ENCODE results near the gene ADTRP.

ADTRP gene, protein sequence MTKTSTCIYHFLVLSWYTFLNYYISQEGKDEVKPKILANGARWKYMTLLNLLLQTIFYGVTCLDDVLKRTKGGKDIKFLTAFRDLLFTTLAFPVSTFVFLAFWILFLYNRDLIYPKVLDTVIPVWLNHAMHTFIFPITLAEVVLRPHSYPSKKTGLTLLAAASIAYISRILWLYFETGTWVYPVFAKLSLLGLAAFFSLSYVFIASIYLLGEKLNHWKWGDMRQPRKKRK

DNA sequence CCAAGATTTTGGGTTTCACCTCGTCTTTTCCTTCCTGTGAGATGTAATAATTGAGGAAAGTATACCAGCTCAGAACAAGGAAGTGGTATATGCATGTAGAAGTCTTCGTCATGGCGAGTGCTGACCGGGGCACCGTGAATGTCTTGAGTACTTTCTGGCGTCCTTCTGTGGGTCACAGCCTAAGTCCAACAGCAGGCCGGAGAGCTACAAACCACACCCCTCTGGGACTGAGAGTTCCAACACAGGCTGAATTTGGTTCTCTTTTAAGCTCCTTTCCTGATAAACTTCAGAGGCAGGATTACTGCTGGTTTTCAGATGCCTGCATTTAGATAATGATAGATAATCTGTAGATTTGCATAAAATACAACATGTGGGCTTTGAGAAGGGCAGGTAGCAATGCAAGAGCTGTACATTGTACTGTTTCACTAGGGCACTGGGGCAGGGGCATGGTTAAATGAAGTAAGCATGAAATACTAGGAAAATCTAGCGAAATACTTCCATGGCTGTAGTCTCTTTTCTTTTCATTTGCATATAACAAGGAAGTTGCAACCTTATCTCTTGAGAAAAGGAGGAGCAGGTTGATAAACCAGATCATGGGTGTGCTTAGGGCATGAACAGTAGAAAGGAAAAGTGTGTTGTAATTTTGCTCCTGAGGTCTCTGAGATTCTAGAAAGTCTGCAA is at the start of gene ADTRP:
Gene ADTRP (minus strand): TSS at position 156 of the 681 bp plus-strand sequence. CDS start 44 bp downstream, at position 112.
- no peak for DNase-seq (ENCODE audit: low spot score)

DNA sequence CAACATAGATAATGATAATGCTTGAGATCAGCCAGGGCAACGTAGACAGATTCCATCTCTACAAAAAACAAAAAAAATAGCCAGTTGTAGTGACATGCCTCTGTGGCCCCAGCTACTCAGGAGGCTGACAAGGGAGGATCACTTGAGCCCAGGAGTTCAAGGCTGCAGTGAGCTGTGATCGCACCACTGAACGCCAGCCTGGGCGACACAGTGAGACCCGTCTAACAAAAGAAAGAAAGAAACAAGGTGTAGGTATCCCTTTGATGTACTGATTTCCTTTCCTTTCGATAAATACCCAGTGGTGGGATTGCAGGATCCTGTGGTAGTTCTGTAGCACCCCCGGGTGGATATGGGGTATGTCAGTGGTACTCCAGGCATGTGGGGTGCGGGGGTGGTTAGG is 48.2 kb upstream of the ADTRP start:
- no peak for DNase-seq (ENCODE audit: low spot score)

DNA sequence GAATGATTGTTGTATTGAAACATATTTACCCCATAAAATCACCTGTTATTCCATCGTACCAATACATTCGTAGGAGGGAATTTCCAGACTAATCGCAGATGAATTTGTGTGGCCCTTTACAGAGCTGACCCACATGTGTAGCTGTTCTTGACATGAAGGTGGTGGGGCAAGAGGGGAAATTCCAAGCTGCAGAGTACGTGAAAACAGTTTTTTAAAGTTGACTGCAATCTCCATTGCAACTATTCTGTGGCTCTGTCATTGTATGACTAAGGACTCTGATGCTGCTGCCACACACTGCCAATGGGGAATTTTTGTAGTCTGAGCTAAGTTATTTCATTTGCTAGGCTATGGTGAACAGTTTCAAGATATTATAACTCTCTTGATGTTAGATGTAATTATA is 46.4 kb upstream of the ADTRP start:
- DNase-seq (ENCODE audit: low spot score) = no peak

DNA sequence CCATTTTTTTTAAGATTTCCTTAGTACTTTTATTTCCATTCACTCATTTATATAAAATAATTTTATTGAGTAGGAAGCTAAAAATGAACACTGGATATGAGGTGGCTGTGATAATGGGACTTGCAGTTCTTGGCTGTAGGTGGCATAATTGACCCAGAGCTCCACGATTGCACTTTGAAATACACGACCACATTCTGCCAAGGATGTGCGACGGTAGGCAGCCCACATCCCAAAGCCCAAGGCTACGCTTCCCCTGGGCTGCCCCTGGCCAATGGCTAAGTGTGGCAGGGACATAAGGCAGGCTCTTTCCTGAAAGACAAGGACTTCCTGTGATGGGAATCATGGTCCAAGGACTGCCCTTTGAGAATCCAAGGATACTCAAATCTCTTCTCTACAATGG is 43.7 kb upstream of the ADTRP start:
- no peak for DNase-seq (ENCODE audit: low spot score)

DNA sequence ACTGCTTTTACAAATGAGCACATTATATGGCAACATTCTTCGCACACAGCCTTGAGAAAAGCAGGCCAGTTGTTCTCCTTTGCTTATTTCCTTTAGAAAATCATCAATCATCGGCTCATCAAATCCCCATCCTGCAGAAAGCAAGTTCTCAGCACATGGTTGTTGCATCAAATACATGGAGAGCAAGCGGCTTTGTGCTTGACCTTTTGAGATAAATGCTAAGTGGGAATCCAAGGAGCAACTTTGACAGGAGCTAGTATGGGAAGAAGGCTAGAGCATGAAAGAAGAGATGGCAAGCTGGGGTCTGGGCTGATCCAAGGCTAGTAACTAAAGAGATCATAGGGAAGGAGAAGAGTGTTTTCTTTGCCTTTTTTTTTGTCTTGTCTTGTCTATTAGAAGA is 43.2 kb upstream of the ADTRP start:
- DNase-seq (ENCODE audit: low spot score) = no peak

DNA sequence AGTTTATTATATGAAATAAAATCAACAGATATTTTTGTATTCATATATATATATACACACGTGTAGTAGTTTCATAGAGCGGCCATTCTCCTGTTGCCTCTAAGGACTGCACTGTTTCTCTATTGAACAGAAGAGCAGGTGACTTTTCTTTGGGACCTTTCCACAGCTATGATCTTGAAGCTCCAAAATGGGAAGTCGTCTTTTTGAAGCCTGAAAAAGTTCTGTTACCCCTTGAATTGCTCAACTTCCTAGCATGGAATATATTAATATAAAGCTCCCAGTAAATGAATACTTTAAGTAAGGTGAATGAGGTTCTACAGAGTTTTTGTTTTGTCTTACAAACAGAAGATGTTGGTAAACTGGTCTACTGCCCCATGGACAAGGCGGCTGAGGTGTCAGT is 42.2 kb upstream of the ADTRP start:
- no peak for DNase-seq (ENCODE audit: low spot score)

DNA sequence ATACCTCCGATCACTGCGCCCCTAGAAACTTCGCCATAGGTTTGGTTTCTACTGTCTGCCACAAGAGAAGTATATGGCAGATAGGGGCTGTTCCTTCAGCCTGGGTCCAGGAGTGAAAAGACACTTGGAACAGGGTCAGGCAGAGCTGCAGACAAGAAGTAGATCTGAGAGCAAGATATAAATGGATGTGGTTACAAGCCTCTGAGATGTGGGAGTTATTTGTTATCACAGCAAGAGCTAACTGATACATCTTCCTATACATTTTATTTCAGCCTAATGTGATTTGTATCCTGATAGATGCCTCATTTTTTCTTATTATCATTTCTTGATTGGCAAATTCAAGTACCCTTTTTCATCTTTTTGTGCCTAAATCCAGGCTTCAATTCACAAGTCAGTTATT is 40.9 kb upstream of the ADTRP start:
- DNase-seq (ENCODE audit: low spot score) = no peak

DNA sequence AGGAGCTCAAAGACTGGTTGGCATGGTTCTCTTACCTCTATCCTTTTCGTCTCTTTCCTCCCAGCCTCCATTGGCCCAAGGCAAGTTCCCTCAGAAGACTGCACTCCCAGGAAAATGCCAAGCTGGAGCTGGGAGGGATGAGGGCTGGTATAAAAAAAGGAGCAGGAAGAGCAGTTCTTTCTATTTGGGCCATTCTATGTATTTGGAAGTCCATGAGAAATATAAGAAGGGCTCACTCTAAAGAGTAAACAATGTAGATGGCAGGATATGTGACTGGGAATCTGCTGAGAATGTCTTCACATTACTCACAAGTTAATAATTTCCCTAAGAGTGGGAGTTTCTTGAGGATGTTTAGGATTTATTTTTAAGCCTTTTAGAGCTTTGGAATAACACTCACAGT is 36.6 kb upstream of the ADTRP start:
- DNase-seq (ENCODE audit: low spot score) = no peak

DNA sequence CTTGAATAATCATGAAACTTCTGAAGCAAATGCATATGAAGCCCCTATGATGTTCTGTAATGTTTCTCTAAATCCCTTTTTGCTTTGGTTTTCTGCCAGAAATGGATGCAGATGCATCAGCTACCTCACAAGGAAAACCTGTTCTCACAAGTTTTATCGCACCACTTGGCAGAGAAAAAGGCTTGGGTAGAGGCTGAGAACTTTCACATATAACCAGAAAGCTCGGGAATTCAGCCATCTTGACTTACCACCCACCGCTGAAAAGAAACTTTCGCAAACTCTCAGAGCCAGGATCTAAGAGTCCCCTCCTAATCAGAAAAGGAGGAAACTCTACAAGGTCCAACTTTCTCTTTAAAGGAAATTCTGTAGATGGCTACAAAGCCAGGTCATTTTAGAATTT is 36.2 kb upstream of the ADTRP start:
- DNase-seq (ENCODE audit: low spot score) = no peak

DNA sequence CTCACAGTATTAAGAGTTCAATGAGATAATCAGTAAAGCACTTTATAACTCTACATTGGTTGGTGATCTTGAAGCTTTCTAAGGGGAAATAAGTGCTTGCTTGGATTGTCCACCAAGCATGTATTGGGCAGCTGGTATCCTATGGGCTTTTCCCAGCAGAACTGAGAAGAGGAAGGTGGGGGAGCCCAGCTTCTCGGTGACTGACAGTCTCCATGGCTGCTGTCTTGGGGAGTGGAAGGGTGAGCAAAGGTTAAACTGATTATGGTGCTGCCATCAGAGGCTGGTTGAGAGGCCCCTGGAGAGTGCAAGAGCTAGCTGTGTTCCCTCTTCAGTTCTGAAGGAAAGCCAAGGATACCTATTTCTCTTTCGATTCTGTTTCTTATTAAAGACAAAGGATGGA is 35.5 kb upstream of the ADTRP start:
- DNase-seq (ENCODE audit: low spot score) = no peak

DNA sequence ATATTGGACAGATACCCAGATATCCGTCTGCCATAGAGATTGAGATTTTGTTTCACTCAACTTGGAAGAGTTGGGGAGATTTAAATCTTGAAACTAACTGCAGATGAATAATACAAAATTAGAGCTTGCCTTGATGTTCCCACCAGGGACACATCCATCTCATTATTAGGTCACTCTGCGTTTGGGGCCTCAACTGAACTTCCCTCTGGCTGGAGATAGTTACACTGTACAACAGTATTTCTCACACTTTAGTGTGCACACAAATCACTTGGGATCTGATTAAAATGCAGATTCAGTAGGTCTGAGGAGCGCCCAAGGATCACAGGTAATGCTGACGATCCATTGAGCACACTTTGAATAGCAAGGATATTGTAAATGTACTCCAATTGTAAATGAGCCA is 35.0 kb upstream of the ADTRP start:
- no peak for DNase-seq (ENCODE audit: low spot score)

DNA sequence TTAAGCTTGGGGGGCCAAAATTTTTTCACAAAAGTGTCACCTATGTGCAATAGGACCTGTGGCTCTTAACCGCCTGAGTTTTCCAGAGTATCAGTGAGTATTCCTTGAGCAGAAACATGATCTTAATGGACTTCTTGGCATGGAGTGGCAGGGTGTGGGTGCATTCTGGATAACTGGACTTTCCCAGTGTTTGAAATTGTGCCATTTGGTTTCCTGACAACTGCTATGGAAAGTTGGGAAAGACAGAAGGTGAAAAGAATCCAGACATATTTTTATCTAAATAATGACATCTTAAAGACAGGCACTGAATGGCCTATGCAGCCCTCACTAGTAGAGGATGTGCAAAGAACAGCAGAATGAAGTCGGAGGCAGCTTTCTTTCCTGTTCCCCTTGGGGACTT is 34.3 kb upstream of the ADTRP start:
- no peak for DNase-seq (ENCODE audit: low spot score)

DNA sequence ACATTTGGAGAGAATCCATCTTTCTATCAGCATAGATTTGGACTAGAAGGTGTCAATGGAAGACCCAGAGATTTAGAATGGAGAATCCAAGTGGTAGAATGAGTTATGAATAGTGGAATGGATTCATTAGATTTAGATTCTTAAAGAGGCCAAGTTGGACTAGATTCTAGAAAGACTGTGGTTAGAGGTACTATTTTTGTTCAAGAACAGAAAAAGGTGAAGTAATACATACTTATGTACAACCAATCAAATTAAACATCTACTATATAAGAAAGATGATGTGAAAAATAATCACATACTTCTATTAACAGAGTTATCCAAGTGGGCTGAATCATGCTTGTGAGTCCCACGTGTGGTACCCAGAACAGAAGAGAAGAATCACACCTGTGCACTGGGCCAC is 33.8 kb upstream of the ADTRP start:
- DNase-seq (ENCODE audit: low spot score) = no peak

DNA sequence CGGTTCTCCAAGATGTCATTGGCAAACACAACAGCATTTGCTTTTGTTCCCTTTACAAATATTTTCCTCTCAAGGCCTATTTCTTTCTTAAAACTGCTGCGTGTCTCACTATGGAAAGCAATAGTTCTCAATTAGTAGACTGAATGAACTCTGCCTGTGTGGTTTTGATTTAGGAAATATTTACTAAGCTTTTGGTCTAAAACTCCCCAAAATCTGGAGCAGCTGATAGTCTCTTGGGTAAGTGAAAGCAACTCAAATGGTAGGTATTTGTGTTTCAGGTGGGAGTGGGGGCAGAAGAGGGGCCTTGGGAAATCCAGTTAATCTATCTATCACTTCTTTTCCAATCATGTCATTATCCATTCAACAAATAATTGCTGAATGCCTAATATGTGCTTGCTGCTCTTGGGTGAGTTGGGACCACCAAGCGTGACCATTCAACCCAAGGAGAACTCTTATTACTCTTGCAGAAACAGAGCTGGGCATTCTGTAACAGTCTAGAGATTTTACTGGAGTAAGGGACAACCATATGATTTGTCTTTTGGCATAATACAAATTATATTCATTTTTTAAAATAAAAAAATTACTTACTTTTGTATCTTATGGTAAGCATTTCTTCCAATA is 33.2 kb upstream of the ADTRP start:
- DNase-seq (ENCODE audit: low spot score) = no peak

DNA sequence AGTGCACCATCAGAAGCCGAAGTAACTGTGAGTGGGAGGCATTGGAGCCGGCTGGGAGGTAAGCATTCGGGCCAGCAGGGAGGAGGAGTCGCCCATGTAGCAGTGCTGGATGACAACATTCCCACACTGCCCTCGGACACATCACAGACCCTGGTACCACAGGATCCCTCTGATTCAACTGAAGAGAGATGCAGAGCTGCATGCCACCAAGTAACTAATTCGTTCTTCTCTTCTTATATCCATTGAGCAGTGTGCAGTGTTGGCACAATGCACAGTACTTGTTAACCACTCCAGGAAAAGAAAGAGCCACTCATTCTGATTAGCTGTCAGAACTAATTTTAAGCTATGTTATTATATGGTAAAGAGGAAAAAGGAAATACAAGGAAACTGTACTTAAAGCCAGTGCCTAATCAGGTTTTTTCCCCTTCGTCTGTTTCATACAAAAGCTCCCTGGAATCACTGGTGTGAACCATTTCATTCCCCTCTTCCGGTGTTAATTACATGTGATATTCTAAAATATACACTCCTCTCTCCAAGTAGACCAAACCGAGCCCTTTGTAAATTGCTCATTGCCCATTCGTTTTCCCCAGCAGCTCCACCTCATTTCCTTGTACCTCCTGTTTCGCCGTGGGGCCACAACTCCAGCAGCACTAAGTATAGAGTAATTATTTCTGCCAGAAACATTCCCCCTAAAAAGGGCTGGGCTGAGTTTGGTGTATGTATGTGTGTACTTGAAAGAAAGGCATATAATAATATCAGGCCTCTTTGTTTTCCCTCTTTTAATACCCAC is 32.4 kb upstream of the ADTRP start:
- no peak for DNase-seq (ENCODE audit: low spot score)

DNA sequence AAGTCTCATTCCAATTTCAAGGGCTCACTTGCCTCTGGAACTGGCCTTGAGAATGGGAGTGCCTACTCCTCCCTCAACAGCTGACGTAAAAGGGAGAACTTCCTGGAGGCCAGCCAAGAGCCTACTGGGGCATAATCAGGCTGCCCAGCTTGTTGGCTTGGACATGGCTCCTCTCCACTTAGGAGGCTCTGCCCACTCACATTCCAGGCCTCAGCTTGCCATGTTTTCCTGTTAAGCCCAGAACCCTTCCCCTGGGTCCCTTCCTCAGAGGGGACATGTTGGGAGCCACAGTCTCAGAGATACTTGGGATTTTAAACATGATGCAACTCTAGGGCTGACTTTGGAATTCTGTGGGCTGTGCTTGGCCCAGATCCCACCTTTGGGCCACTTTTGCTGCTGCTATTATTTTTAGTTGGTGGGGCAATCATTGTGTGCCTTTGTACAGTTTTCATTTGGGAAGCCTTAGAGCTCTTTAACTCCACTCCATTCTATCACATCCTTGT is 31.5 kb upstream of the ADTRP start:
- no peak for DNase-seq (ENCODE audit: low spot score)

DNA sequence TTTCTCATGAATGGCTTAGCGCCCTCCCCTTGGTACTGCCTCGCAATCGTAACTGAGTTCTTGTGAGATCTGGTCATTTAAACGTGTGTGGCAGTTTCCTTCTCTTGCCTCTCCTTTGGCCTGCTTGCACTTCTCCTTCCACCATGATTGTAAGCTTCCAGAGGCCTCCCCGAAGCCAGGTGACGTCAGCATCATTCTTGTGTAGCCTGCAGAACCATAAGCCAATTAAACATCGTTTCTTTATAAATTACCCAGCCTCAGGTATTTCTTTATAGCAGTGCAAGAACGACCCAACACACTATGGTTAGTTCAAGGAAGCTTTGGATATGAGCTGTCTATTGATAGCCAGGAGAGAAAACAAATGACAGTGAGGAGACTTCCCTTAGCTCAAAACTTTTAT is 29.5 kb upstream of the ADTRP start:
- DNase-seq (ENCODE audit: low spot score) = no peak

DNA sequence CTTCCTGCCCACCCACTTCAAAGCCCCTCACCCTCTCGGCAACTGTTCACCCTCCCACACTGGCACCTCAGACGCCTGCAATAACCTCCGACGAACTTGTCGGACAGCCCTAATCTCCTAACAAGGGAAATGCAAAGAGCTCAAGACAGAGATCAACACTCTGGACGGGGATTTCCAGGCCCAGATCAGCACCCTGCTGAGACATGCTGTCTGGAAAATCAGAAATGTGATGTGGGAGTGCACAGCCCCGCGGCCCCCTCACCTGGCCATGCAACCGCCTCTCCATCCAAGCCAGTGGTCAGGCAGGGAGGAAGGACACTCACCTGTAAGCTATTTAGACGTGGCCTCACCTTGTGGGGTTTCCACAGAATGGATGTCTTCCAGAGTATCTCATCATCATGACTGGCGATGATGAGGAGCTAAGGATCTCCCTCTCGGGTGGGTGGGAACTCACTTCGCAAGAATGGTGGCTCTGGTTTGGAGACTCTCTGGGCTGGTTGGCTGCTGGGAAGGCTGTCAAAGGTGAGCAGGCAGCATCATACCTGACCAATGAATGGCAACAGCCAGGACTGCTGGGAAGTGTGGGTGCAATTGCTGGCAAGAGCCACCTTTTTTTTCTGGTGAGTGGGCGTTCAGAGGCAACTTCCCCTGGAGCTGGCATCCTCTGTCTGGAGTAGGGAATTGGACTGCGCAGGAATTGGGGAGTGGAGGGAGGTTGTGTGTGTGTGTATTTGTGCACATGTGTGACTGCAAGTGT is 28.1 kb upstream of the ADTRP start:
- no peak for DNase-seq (ENCODE audit: low spot score)

DNA sequence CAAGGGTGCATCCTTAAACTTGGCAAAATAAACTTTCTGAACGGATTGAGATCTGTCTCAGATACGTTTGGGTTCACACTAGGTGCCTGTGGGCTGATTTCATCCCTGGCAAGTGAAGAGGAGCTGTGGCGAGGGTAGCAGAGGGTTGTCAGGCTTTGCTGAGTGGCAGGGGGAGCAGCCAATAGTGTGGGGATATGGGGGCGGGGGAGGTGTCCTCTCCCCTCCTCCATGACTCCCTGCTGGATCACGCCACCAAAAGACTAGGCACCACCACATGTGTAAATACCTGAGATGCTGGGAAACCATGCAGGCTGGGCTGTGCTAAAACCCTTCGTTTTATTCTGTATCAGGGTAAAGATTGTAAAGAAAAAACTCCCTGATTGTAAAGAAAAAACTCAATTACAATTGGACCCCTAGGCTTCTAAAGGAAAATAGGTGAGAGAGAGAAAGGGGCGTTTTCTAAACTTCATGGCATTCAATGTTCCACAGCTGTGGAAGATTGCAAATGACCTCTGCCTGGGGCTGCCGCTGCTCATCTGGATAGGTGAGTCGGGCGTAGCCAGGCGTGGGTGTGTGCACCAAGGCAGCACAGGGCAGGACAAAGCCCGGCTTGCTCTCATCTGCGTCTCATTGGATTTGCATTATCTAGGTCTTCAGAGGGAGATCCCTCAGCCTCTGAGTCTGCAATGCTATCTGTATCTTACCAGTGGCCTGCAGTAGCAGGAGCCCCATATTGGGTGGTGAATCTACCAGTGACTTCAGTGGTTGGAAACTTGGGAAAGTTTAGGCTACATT is 26.9 kb upstream of the ADTRP start:
- DNase-seq (ENCODE audit: low spot score) = no peak

DNA sequence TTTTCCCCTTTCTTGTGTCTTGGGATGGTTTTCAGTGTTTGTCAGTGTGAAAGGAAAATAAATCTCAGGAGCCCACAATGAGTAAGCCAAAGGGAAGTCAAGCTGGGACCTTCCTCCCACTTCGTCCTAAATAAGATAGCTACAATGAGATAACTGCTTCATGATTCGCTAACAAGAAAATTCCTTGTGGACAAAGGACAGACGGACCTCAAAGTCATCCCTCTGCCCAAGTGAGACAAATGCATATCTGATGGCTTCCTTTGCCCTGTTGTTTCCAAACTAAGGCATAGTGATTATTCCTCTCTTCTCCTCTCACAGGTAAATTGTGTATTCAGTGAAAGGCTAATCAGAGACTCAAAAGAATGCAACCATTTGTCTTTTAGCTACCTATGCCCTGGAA is 26.1 kb upstream of the ADTRP start:
- DNase-seq (ENCODE audit: low spot score) = no peak

DNA sequence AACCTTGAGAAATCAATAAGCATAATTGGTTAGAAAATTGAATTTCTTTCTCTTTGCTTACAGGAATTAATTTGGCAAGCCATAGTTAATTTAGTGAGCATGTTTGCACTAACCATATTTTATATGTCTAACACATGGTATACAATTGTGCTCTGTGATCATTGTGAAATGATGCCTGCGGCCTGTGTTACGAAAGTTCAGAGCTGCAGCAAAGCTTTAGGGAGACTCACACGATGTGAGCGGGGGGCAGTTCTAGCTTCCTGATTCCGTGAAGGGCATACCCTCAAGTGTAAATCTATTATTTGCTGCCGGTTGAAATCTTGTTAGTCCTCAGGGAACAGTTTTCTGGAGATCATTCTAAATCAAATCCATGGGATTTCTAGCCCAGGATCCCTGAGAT is 25.5 kb upstream of the ADTRP start:
- DNase-seq (ENCODE audit: low spot score) = no peak

All from hematopoietic multipotent progenitor cell treated with erythropoietin and hydrocortisone succinate and interleukin-3 and kit ligand, for 15 days (in vitro differentiated cells).